ENCODE measurements around the gene CELF6. TPM values are rescaled to one million over a fixed set of nuclear protein-coding genes. Genes with fewer than 3 reads are reported as not detected.

The CELF6 gene
- total and polyA plus RNA-seq, 2 experiments from 2014 or later: 0.14 TPM; not detected in 1

DNA sequence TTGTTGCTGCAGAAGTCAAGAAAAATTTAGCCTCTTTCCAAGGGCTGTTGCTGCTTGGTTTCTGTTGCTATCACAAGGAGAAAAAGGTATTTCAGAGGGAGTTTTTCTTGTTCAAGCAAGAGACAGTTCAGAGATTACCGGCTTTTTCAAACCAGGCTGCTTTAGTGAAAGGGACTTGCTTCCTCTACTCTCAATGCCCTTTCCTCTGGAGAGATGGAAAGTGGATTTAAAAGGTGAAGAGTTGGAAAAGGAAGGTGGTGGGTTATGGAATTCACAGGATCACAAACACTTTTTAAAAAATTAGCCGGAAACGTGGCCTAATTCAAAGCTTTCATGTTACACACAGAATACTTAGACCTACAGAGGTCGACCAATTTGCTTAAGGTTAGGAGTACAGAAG lies 48.7 kb downstream of the CELF6 start:
- Mint-ChIP-seq H3K9me3 (no peaks in the 10 kb centered on the region), H3K4me1 (peaks cover 14% of the 10 kb centered on the region), H3K27ac (no peak overlapping the region), H3K4me3 (peak overlapping the region; percentile 89), H3K36me3 (ENCODE audit: low read depth) (peaks cover 8% of the 10 kb centered on the region; the same call in 2 of the 3 replicates), H3K27me3 (ENCODE audit: insufficient read depth, low read depth, poor library complexity) (peaks cover 3% of the 10 kb centered on the region)
- Histone ChIP-seq H3K4me3 (peak overlapping the region; percentile 90), H3K27me3 (ENCODE audit: insufficient read depth) (no peaks in the 10 kb centered on the region), H3K9me2 (ENCODE audit: insufficient read depth) (no peaks in the 10 kb centered on the region), H3K36me3 (ENCODE audit: insufficient read depth) (peaks cover under 1% of the 10 kb centered on the region; the same call in 1 of the 2 replicates), H4K20me1 (replicated peaks; ENCODE audit: insufficient read depth) (peaks cover 21% of the 10 kb centered on the region), H2AFZ (no peak overlapping the region), H3K4me1 (ENCODE audit: insufficient read depth) (peaks cover 7% of the 10 kb centered on the region; the same call in 1 of the 2 replicates), H3K79me2 (replicated peaks; ENCODE audit: insufficient read depth) (peaks cover 15% of the 10 kb centered on the region), H3K27ac (ENCODE audit: low read depth) (no peak overlapping the region), H3F3A (replicated peaks; ENCODE audit: low read depth) (no peaks in the 10 kb centered on the region; the same call in 1 of the 2 replicates), H3K4me2 (peak overlapping the region; percentile 84)
- ATAC-seq (no peak), DNase-seq (ENCODE audit: low spot score) (no peak)
- TF ChIP-seq EZH2 (IDR thresholded peaks at IDR 0.05; ENCODE audit: low read depth, unreplicated experiment) (no peak), JUNB (IDR thresholded peaks at IDR 0.05; ENCODE audit: unreplicated experiment) (no peak), STAT1 (IDR thresholded peaks at IDR 0.05; ENCODE audit: unreplicated experiment) (no peak), POLR2AphosphoS5 (IDR thresholded peaks at IDR 0.05; ENCODE audit: low read depth) (no peak), ZNF331 (CRISPR knock-in tag; IDR thresholded peaks at IDR 0.05; ENCODE audit: low read depth) (no peak), CREB1 (CRISPR knock-in tag; IDR thresholded peaks at IDR 0.05; ENCODE audit: low read depth) (no peak), EZH2phosphoT487 (IDR thresholded peaks at IDR 0.05; ENCODE audit: unreplicated experiment) (no peak), ZNF114 (CRISPR knock-in tag; IDR thresholded peaks at IDR 0.05) (no peak), NANOG (IDR thresholded peaks at IDR 0.05; ENCODE audit: borderline replicate concordance) (no peak)
- TF ChIP-seq, protein P1, sequence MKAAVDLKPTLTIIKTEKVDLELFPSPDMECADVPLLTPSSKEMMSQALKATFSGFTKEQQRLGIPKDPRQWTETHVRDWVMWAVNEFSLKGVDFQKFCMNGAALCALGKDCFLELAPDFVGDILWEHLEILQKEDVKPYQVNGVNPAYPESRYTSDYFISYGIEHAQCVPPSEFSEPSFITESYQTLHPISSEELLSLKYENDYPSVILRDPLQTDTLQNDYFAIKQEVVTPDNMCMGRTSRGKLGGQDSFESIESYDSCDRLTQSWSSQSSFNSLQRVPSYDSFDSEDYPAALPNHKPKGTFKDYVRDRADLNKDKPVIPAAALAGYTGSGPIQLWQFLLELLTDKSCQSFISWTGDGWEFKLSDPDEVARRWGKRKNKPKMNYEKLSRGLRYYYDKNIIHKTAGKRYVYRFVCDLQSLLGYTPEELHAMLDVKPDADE (IDR thresholded peaks at IDR 0.05): no peak
- TF ChIP-seq, protein P2, sequence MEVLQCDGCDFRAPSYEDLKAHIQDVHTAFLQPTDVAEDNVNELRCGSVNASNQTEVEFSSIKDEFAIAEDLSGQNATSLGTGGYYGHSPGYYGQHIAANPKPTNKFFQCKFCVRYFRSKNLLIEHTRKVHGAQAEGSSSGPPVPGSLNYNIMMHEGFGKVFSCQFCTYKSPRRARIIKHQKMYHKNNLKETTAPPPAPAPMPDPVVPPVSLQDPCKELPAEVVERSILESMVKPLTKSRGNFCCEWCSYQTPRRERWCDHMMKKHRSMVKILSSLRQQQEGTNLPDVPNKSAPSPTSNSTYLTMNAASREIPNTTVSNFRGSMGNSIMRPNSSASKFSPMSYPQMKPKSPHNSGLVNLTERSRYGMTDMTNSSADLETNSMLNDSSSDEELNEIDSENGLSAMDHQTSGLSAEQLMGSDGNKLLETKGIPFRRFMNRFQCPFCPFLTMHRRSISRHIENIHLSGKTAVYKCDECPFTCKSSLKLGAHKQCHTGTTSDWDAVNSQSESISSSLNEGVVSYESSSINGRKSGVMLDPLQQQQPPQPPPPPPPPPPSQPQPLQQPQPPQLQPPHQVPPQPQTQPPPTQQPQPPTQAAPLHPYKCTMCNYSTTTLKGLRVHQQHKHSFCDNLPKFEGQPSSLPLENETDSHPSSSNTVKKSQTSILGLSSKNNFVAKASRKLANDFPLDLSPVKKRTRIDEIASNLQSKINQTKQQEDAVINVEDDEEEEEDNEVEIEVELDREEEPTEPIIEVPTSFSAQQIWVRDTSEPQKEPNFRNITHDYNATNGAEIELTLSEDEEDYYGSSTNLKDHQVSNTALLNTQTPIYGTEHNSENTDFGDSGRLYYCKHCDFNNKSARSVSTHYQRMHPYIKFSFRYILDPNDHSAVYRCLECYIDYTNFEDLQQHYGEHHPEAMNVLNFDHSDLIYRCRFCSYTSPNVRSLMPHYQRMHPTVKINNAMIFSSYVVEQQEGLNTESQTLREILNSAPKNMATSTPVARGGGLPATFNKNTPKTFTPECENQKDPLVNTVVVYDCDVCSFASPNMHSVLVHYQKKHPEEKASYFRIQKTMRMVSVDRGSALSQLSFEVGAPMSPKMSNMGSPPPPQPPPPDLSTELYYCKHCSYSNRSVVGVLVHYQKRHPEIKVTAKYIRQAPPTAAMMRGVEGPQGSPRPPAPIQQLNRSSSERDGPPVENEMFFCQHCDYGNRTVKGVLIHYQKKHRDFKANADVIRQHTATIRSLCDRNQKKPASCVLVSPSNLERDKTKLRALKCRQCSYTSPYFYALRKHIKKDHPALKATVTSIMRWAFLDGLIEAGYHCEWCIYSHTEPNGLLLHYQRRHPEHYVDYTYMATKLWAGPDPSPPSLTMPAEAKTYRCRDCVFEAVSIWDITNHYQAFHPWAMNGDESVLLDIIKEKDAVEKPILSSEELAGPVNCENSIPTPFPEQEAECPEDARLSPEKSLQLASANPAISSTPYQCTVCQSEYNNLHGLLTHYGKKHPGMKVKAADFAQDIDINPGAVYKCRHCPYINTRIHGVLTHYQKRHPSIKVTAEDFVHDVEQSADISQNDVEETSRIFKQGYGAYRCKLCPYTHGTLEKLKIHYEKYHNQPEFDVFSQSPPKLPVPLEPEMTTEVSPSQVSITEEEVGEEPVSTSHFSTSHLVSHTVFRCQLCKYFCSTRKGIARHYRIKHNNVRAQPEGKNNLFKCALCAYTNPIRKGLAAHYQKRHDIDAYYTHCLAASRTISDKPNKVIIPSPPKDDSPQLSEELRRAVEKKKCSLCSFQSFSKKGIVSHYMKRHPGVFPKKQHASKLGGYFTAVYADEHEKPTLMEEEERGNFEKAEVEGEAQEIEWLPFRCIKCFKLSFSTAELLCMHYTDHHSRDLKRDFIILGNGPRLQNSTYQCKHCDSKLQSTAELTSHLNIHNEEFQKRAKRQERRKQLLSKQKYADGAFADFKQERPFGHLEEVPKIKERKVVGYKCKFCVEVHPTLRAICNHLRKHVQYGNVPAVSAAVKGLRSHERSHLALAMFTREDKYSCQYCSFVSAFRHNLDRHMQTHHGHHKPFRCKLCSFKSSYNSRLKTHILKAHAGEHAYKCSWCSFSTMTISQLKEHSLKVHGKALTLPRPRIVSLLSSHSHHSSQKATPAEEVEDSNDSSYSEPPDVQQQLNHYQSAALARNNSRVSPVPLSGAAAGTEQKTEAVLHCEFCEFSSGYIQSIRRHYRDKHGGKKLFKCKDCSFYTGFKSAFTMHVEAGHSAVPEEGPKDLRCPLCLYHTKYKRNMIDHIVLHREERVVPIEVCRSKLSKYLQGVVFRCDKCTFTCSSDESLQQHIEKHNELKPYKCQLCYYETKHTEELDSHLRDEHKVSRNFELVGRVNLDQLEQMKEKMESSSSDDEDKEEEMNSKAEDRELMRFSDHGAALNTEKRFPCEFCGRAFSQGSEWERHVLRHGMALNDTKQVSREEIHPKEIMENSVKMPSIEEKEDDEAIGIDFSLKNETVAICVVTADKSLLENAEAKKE (CRISPR knock-in tag; IDR thresholded peaks at IDR 0.05): no peak
- TF ChIP-seq, protein P3, sequence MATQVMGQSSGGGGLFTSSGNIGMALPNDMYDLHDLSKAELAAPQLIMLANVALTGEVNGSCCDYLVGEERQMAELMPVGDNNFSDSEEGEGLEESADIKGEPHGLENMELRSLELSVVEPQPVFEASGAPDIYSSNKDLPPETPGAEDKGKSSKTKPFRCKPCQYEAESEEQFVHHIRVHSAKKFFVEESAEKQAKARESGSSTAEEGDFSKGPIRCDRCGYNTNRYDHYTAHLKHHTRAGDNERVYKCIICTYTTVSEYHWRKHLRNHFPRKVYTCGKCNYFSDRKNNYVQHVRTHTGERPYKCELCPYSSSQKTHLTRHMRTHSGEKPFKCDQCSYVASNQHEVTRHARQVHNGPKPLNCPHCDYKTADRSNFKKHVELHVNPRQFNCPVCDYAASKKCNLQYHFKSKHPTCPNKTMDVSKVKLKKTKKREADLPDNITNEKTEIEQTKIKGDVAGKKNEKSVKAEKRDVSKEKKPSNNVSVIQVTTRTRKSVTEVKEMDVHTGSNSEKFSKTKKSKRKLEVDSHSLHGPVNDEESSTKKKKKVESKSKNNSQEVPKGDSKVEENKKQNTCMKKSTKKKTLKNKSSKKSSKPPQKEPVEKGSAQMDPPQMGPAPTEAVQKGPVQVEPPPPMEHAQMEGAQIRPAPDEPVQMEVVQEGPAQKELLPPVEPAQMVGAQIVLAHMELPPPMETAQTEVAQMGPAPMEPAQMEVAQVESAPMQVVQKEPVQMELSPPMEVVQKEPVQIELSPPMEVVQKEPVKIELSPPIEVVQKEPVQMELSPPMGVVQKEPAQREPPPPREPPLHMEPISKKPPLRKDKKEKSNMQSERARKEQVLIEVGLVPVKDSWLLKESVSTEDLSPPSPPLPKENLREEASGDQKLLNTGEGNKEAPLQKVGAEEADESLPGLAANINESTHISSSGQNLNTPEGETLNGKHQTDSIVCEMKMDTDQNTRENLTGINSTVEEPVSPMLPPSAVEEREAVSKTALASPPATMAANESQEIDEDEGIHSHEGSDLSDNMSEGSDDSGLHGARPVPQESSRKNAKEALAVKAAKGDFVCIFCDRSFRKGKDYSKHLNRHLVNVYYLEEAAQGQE (IDR thresholded peaks at IDR 0.05; ENCODE audit: unreplicated experiment): no peak
- TF ChIP-seq, protein P4, sequence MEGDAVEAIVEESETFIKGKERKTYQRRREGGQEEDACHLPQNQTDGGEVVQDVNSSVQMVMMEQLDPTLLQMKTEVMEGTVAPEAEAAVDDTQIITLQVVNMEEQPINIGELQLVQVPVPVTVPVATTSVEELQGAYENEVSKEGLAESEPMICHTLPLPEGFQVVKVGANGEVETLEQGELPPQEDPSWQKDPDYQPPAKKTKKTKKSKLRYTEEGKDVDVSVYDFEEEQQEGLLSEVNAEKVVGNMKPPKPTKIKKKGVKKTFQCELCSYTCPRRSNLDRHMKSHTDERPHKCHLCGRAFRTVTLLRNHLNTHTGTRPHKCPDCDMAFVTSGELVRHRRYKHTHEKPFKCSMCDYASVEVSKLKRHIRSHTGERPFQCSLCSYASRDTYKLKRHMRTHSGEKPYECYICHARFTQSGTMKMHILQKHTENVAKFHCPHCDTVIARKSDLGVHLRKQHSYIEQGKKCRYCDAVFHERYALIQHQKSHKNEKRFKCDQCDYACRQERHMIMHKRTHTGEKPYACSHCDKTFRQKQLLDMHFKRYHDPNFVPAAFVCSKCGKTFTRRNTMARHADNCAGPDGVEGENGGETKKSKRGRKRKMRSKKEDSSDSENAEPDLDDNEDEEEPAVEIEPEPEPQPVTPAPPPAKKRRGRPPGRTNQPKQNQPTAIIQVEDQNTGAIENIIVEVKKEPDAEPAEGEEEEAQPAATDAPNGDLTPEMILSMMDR (conservative IDR thresholded peaks at IDR 0.05; ENCODE audit: low read depth in 2 of 2): no peak
